GF-D8 (cell line): ENCODE measurements around the gene ATP5ME.
"Not testable (repeated sequence)": the region's sequence is repeated elsewhere in the genome, so short reads cannot be mapped to it uniquely, and the experiment has no call there.

Experiments used
- DNase-seq: peaks from one replicate; lab custom pipeline; 2025; lab: John Stamatoyannopoulos, UW

ATP5ME gene

DNA sequence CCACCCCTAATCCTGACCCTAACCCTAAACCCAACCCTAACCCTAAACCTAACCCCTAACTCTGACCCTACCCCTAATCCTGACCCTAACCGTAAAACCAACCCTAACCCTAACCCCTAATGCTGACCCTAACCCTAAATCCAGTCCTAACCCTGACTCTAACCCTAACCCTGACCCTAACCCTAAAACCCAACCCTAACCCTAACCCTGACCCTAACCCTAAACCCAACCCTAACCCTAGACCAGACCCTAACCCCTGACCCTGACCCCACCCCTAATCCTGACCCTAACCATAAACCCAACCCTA lies 30.8 kb upstream of the ATP5ME start:
- DNase-seq: no peak

- DNase-seq: no peak
Observed at GRCh38 chr4:704198-704891, 30.3 kb upstream of the ATP5ME start.

- DNase-seq: no peak
Observed at GRCh38 chr4:703336-704197, 29.5 kb upstream of the ATP5ME start.

GRCh38 chr4:702618-703048 lies 28.6 kb upstream of the ATP5ME start:
- no peak for DNase-seq

DNA sequence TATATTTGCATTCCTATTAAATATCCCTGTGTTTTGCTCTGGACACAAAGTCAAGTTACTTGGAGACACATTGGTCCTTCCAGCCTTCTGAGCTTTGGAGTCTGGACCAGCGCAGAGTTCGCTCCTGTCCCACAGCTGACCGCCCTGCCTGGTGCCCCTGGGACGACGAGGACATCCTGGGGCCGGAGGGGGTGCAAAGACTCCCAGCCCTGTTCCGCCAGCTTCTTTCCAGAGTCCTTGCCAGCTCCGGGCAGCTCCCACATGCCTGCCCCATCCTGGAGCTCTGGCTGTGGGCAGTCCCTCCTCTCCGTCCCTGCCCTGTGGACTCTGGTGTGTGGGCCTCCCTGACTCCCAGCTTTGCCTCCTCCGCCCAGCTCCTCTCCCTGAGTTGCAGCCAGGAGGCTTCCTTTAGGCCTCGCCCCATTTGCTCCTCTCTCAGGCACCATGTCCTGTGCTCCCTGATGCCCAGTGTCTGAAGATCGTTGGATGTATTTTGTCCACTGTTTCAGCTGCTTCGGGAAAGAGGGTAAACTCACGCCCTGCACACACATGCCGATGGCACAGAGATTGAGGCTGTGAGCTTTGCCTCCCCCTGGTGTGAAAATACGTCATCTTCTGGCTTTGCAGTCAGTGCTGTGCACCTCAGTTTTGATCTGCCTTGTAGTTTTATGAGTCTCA lies 26.6 kb upstream of the ATP5ME start:
- no peak for DNase-seq

DNA sequence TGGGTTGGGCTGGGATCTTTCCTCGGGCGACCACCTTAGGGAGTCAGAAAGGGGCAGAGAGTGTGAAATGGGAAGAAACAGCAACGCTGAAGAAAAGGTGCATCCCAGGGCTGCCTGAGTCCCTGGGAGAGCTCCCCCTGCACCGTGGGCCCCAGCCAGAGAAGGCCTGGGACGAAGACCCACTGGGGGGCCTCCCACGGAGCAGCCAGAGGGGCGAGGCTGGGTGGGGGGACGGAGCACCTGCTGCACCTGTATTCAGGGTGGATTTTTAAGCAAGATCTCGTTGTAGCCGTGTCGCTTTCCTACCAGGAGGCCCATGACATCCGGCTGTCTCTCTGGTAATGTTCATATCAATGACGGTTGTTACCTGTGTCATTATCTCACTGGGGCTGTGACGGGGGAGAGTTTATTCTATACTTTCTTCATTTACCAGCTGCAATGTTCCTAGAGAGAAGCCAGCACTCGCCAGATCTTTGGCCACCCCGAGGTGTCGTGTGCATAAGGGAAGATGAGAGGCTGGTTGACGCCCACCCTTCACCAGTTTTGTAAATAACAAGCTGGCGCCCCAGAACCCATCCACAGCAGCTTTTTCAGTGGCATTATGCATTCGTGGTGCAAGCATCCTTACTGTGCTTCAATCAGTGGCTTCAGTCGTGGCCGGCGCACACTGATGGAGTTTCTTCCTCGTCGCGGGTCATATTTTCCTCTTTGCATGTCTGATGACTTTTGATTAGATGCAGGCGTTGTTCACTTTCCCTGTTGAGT lies 25.9 kb upstream of the ATP5ME start:
- no peak for DNase-seq

DNA sequence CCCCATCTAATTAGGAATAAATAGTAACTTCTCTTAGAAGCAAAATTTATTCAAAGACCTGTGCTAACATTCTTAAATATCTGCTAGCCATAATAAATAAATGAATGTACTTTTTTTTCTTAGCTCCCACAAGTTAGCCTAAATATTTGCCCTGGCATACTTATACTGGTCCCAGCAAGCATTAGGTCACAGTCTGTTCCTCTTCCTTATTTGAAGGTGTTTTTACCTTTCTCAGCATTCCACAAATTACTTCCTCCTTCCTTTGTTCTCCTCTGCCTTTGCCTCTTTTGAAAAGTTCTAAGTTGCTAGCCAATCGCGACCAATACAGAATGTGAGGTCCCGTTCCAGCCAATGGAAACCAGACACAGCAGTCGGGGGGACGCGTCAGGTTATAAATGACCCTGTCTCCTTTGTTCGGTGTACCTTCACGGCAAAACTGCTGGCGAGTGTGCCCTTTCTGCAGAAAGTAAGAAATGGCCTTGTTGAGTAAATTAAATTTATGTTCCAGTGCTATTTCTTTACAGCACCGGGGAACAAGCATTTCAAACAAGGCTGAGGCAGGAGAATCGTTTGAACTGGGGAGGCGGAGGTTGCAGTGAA lies 20.4 kb upstream of the ATP5ME start:
- not testable (repeated sequence) for DNase-seq

DNA sequence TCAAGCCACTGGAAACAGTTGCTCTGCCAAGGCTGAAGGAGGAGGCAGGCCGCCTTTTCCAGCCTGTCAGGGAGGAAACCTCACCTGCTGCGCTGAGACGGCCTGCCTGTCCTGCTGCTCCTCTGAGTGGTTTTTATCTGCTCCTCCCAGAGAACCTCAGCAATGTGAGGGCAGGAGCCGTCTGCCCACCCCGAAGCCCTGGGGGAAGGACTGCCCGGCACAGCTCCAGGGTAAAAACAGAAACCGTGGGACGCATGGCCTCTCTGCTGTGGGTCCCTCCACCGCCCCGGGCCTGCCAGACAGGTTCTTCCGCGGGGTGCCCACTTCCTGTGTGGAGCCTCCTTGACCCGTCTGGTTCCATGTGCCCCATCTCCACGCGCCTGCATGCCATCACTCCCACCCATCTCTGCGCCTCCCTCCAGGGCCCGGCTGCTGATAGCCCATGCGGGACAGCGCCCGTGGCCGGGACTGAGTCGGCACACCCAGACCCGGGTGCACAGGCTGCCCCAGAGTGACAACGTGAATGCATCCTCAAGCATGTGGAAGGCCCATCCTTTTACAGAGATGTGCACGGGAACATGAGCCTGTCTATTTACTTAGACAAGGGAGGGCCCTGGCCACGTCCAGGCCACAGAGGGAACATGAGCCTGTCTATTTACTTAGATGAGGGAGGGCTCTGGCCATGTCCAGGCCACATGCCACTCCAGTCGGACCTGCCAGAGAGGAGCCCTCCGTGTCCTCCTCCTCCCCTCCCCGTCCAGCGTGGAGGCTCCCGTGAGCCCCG lies 18.9 kb upstream of the ATP5ME start:
- no peak for DNase-seq

DNA sequence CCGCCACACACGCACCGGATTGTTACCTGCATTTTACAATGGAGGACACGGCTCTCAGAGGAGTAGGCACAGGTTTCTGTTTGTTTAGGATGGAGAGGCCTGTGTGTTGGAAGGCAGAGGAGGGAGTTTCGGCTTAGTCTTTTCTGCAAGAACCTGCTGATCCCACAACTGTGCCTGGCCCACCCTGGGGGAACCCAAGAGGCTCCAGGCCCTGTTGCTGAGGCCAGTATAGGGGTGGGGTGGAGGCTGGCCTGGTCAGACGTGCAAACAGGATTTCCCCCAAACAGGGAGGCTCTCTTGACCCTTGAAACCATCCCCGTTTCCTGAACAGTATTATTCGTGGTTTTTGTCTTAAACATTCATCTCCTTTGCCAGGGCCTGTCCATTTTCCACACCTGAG lies 15.6 kb upstream of the ATP5ME start:
- no peak for DNase-seq

DNA sequence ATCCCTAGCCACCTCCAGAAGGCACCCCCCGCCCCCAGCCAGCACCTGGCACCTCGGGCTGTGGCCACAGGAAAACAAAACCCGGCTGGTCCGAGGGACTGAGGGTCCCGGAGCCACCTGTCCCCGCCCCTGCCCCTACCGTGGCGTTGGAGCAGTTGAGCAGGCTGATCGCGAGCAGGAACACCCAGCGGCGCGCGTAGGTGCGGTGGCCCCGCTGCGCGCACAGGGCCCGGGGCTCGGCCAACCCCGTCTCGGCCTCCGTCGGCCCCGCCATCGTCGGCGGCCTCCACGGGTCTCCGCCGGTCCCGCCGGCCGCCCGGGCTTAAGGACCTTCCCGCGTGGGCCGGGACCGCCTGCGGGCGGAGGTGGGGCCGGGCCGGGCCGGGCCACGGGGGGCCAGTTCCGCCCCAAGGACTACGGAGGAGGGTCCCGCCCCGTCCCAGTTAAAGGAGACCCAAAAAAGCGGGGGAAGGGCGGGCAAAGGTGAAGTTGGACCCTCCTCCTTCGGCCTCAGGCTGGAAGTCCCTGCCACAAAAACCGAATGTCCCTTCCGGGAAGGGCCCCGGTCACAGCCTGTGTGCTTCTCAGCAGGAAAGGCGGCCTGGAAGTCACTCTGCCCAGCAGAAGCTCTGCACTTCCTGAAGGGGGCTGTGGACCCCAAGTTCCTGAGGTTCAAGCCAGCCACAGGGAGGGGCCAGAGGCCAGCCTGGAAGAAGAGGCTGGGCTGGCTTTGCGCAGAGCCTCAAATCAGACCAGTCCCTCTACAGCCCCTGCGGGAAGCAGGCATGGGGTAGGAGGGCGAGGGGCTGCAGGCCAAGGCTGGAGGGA lies 15.0 kb upstream of the ATP5ME start, which contains the start of gene SLC49A3:
Gene SLC49A3 (minus strand): TSS at position 298 of the 828 bp plus-strand sequence. CDS start 24 bp downstream, at position 274.
- no peak for DNase-seq

GRCh38 chr4:687971-688853 lies 14.1 kb upstream of the ATP5ME start:
- DNase-seq: no peak

DNA sequence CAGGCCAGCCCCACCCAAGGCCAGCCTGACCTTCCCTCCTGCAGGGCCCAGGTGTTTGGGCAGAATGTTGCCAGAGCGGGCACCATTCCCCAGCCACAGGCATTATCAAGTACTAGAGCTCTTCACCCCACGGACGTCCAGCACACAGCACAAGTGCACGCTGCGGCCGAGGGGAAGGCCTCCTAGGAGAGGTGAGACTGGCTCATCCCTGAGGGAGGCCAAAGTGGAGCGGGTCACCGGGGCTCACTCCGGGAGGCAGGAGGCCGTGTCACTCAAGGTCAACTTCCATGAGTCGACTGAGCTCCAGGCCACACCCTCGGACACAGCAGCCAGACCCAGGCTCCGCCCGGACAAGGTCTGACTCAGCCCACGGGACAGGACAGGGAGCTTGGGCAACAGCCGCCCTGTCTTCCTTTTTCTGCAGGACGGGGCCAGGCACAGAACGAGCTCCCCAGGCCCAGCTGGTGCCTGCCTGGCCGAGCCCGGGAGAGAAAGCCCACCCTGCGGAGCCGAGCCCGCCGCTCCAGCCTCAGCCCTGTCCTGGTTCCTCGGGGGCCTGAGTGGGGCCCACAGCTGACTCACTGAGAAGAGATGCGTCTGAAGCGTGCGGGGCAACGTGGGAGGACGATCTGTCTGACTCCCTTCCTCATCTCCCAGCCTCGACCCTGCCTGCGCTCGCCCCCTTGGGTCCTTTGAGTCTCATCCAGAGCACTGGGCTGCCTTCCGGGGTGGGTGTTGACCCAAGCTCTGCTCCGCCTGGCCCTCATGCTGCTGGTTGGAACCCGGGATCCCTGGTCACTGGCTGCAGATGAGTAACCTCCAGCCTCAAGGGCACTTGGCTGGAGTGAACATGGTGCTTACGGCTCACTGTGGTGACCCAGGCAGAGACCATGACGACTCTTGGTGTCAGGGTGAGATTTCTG lies 13.2 kb upstream of the ATP5ME start:
- DNase-seq: no peak

DNA sequence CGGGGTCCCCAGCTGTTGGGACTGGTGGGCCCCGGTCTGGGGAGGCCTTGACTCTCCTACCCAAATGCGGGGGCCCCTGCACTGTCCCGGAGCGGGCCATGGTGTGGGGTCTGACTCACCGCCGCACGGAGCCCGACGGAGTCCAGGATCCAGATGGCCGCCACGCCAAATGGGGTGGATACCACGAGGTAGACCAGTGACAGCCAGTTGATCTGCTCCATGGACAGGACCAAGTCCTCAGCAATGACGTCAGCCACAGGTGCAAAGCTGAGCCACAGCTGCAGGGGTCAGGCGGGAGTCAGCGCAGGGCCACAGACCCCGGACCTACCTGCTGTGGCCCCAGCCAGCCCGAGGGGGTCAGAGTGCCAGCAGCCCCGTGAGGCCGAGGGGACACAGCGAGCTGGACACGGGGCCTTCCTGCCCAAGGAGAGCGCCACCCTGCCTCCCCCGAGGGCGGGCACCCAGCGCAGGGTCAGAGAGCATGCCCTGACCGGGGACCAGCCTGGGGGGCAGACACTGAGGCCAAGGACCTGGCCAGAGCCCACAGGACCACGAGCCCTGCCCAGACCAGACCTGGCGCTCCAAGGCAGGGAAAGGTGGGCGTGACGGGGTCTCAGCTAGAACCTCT lies 12.5 kb upstream of the ATP5ME start:
- DNase-seq: no peak

GRCh38 chr4:685679-686412 lies 11.8 kb upstream of the ATP5ME start:
- no peak for DNase-seq

- DNase-seq: no peak
Observed at GRCh38 chr4:684623-685327, 10.7 kb upstream of the ATP5ME start.

GRCh38 chr4:683982-684622 lies 10.0 kb upstream of the ATP5ME start:
- DNase-seq: no peak
